Stromal cell of bone marrow (primary cell): ENCODE data around the gene TK1.

Source experiments
- DNase-seq: peaks from one replicate; pipeline ENCODE4 v3.0.0-alpha.2; 2012; ENCODE audit warnings: low read depth

The TK1 gene

GRCh38 chr17:78133971-78134898 lies 52.6 kb downstream of the TK1 start:
- DNase-seq, result no peak

GRCh38 chr17:78133179-78133951 lies 53.5 kb downstream of the TK1 start:
- no peak for DNase-seq

- DNase-seq, result no peak
Observed at GRCh38 chr17:78132767-78133178, 54.1 kb downstream of the TK1 start.

- no peak for DNase-seq
Observed at GRCh38 chr17:78132084-78132676, 54.7 kb downstream of the TK1 start.

GRCh38 chr17:78131172-78132083 lies 55.4 kb downstream of the TK1 start:
- no peak for DNase-seq

GRCh38 chr17:78130437-78131101 lies 56.3 kb downstream of the TK1 start, which contains the start of gene TMC8:
Gene TMC8, plus strand, starts transcription at chr17:78130771. Its CDS starts 818 bp downstream, at chr17:78131589.
- DNase-seq, result no peak

GRCh38 chr17:78130090-78130436 lies 56.8 kb downstream of the TK1 start:
- no peak for DNase-seq

GRCh38 chr17:78129351-78130089 lies 57.3 kb downstream of the TK1 start:
- DNase-seq, result no peak

- DNase-seq, result no peak
Observed at GRCh38 chr17:78128551-78129350, 58.1 kb downstream of the TK1 start, which contains the start of gene TMC6. Gene TMC6, minus strand, starts transcription at chr17:78128755. Its CDS starts 1,923 bp downstream, at chr17:78126832.

- DNase-seq, result no peak
Observed at GRCh38 chr17:78127888-78128550, 58.8 kb downstream of the TK1 start.

- no peak for DNase-seq
Observed at GRCh38 chr17:78127239-78127887, 59.5 kb downstream of the TK1 start.

GRCh38 chr17:78126895-78127238 lies 60.0 kb downstream of the TK1 start:
- no peak for DNase-seq

- DNase-seq, result no peak
Observed at GRCh38 chr17:78125976-78126894, 60.6 kb downstream of the TK1 start.

- no peak for DNase-seq
Observed at GRCh38 chr17:78125138-78125913, 61.5 kb downstream of the TK1 start.

GRCh38 chr17:78124836-78125137 lies 62.1 kb downstream of the TK1 start:
- no peak for DNase-seq
